ENCODE data around the gene PGM1.
A peak's percentile ranks its signal among the peaks of the same experiment; 100 is the strongest.

The PGM1 gene

GRCh38 chr1:63665824-63666223 is 72.6 kb downstream of the PGM1 start:
- no peak for DNase-seq (ENCODE audit: low read depth, low spot score)

GRCh38 chr1:63668298-63668697 is 75.1 kb downstream of the PGM1 start:
- DNase-seq (ENCODE audit: low read depth, low spot score): no peak

GRCh38 chr1:63669151-63669961 is 76.1 kb downstream of the PGM1 start:
- no peak for DNase-seq (ENCODE audit: low read depth, low spot score)

GRCh38 chr1:63670164-63670563 is 77.0 kb downstream of the PGM1 start:
- no peak for DNase-seq (ENCODE audit: low read depth, low spot score)

- DNase-seq (ENCODE audit: low read depth, low spot score): no peak
These were observed 78.3 kb downstream of the PGM1 start for GRCh38 chr1:63671514-63671913.

GRCh38 chr1:63674238-63674864 is 81.1 kb downstream of the PGM1 start:
- DNase-seq (ENCODE audit: low read depth, low spot score): peak; percentile 78

- DNase-seq (ENCODE audit: low read depth, low spot score): no peak
These were observed 81.7 kb downstream of the PGM1 start for GRCh38 chr1:63674865-63675419.

- no peak for DNase-seq (ENCODE audit: low read depth, low spot score)
These were observed 82.3 kb downstream of the PGM1 start for GRCh38 chr1:63675420-63675931.

GRCh38 chr1:63677497-63677896 is 84.3 kb downstream of the PGM1 start:
- no peak for DNase-seq (ENCODE audit: low read depth, low spot score)

- DNase-seq (ENCODE audit: low read depth, low spot score): no peak
These were observed 85.0 kb downstream of the PGM1 start for GRCh38 chr1:63678200-63678599.

GRCh38 chr1:63679076-63679475 is 85.9 kb downstream of the PGM1 start:
- no peak for DNase-seq (ENCODE audit: low read depth, low spot score)

- DNase-seq (ENCODE audit: low read depth, low spot score): no peak
These were observed 86.4 kb downstream of the PGM1 start for GRCh38 chr1:63679589-63679988.

GRCh38 chr1:63682936-63683335 is 89.7 kb downstream of the PGM1 start:
- DNase-seq (ENCODE audit: low read depth, low spot score): no peak

- no peak for DNase-seq (ENCODE audit: low read depth, low spot score)
These were observed 90.5 kb downstream of the PGM1 start for GRCh38 chr1:63683759-63684158.

GRCh38 chr1:63686696-63687095 is 93.5 kb downstream of the PGM1 start:
- no peak for DNase-seq (ENCODE audit: low read depth, low spot score)

GRCh38 chr1:63688302-63688890 is 95.2 kb downstream of the PGM1 start:
- DNase-seq (ENCODE audit: low read depth, low spot score): no peak

GRCh38 chr1:63690966-63691700 is 97.9 kb downstream of the PGM1 start:
- DNase-seq (ENCODE audit: low read depth, low spot score): no peak

- peak; percentile 57 for DNase-seq (ENCODE audit: low read depth, low spot score)
These were observed 98.7 kb downstream of the PGM1 start for GRCh38 chr1:63691701-63692425.

GRCh38 chr1:63693944-63694571 is 100.8 kb downstream of the PGM1 start:
- no peak for DNase-seq (ENCODE audit: low read depth, low spot score)

- DNase-seq (ENCODE audit: low read depth, low spot score): no peak
These were observed 105.0 kb downstream of the PGM1 start for GRCh38 chr1:63698001-63698838.

Data from iPS DF 19.7 (cell line).